WTC11 (cell line): Measurements from ENCODE around the gene TANC1. TPM values are rescaled to one million over a fixed set of nuclear protein-coding genes. Genes with fewer than 3 reads are reported as not detected.

Source experiments
- ATAC-seq: fragments of 200-7000 bp; cut with Tn5 transposase; 2 replicates; pipeline ENCODE4 v1.10.0; 2021; ENCODE audit warnings: mild to moderate bottlenecking, moderate library complexity
- CTCF ChIA-PET: fragments of 300-600 bp; sonication (Branson Sonifier 250); formaldehyde crosslinking; loops from one replicate; lab custom pipeline; 2021; ENCODE audit warnings: antibody characterized with exemption; lab: Charles Lee
- POLR2A ChIA-PET: fragments of 350-600 bp; sonication (Branson Sonifier 250); formaldehyde crosslinking; loops from one replicate; lab custom pipeline; 2021; ENCODE audit warnings: antibody characterized with exemption; lab: Charles Lee
- DNase-seq: peaks from one replicate; pipeline ENCODE4 v3.0.0; 2021; ENCODE audit warnings: low spot score
- H3K27ac Mint-ChIP-seq: 2 replicates; pipeline ENCODE4 v1.8.0; 2021; ENCODE audit warnings: mixed read lengths
- H3K27me3 Mint-ChIP-seq: 2 replicates; pipeline ENCODE4 v1.8.0; 2021; ENCODE audit warnings: low read depth, mild to moderate bottlenecking, moderate library complexity, mixed read lengths
- H3K36me3 Mint-ChIP-seq: 2 replicates; pipeline ENCODE4 v1.8.0; 2021; ENCODE audit warnings: mixed read lengths
- H3K4me1 Mint-ChIP-seq: 2 replicates; pipeline ENCODE4 v1.8.0; 2022; ENCODE audit warnings: mixed read lengths
- H3K4me3 Mint-ChIP-seq: 2 replicates; pipeline ENCODE4 v1.8.0; 2021; ENCODE audit warnings: mild to moderate bottlenecking, moderate library complexity, mixed read lengths
- H3K9me3 Mint-ChIP-seq: 2 replicates; pipeline ENCODE4 v1.8.0; 2021; ENCODE audit warnings: mixed read lengths
- ATF6 ChIP-seq: sonication (generic); formaldehyde crosslinking; IDR thresholded peaks from 2 replicates; pipeline ENCODE4 v1.8.1; 2023; ENCODE audit warnings: mild to moderate bottlenecking, missing genetic modification reagents
- ETV6 ChIP-seq: sonication (generic); formaldehyde crosslinking; IDR thresholded peaks from 2 replicates; pipeline ENCODE4 v1.8.1; 2022; ENCODE audit warnings: mild to moderate bottlenecking, missing genetic modification reagents
- GABPB1 ChIP-seq: sonication (generic); formaldehyde crosslinking; IDR thresholded peaks from 2 replicates; pipeline ENCODE4 v1.8.1; 2023; ENCODE audit warnings: mild to moderate bottlenecking, missing genetic modification reagents
- OVOL2 ChIP-seq: fragments of 250-450 bp; sonication (Bioruptor Pico); IDR thresholded peaks from 2 replicates; pipeline ENCODE4 v1.9.0; 2021; ENCODE audit warnings: mild to moderate bottlenecking, borderline replicate concordance
- PREB ChIP-seq: sonication (generic); formaldehyde crosslinking; IDR thresholded peaks from 2 replicates; pipeline ENCODE4 v1.8.1; 2022; ENCODE audit warnings: mild to moderate bottlenecking, missing genetic modification reagents, moderate library complexity, borderline replicate concordance
- total RNA-seq: library from RNA; stranded (reverse); gene quantifications from 3 replicates; pipeline ENCODE4 v1.2.3, GENCODE V29; 2021
- TF ChIP-seq, protein P1 (sequence below): sonication (generic); formaldehyde crosslinking; IDR thresholded peaks from 2 replicates; pipeline ENCODE4 v1.8.1; 2023; ENCODE audit warnings: mild to moderate bottlenecking, moderate library complexity, missing genetic modification reagents
- TF ChIP-seq, protein P2 (sequence below): sonication (generic); formaldehyde crosslinking; IDR thresholded peaks from 2 replicates; pipeline ENCODE4 v1.8.1; 2023; ENCODE audit warnings: mild to moderate bottlenecking, missing genetic modification reagents
- TF ChIP-seq, protein P3 (sequence below): sonication (generic); formaldehyde crosslinking; IDR thresholded peaks from 2 replicates; pipeline ENCODE4 v1.8.1; 2022; ENCODE audit warnings: mild to moderate bottlenecking, moderate library complexity, missing genetic modification reagents
- TF ChIP-seq, protein P4 (sequence below): fragments of 250-450 bp; sonication (Bioruptor Pico); IDR thresholded peaks from 2 replicates; pipeline ENCODE4 v1.9.0; 2021; ENCODE audit warnings: mild to moderate bottlenecking, borderline replicate concordance

The TANC1 gene
- total RNA-seq, 1 experiment from 2014 or later: 11.6 TPM

- TF ChIP-seq ETV6 (CRISPR knock-in tag) (no peak), PREB (CRISPR knock-in tag) (no peak)
These were observed 7.0 kb downstream of the TANC1 start (continued) for GRCh38 chr2:158975271-158975921.

DNA sequence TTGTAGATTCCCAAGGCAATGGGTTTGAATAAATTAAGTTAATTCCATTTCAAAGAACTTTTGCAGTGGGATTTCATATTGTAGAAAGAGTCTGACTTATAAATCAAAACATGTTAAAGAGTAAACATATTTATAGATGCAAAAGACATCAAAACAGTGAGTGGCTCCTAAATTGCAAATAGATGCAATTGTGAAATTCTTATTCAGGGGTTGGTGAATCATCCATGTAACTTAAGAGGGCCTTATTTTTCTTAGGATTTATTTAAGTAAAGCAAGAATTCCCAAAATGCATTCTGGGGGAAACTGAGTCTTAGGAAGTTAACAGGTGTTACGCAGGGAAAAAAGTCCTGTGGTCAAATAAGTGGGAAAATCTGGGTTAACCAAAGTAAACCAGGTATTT is 11.3 kb downstream of the TANC1 start:
- TF ChIP-seq GABPB1 (CRISPR knock-in tag) (no peak), ATF6 (CRISPR knock-in tag) (no peak), OVOL2 (no peak)
- TF ChIP-seq, protein P1, sequence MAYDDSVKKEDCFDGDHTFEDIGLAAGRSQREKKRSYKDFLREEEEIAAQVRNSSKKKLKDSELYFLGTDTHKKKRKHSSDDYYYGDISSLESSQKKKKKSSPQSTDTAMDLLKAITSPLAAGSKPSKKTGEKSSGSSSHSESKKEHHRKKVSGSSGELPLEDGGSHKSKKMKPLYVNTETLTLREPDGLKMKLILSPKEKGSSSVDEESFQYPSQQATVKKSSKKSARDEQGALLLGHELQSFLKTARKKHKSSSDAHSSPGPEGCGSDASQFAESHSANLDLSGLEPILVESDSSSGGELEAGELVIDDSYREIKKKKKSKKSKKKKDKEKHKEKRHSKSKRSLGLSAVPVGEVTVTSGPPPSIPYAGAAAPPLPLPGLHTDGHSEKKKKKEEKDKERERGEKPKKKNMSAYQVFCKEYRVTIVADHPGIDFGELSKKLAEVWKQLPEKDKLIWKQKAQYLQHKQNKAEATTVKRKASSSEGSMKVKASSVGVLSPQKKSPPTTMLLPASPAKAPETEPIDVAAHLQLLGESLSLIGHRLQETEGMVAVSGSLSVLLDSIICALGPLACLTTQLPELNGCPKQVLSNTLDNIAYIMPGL: no peak
- TF ChIP-seq, protein P2, sequence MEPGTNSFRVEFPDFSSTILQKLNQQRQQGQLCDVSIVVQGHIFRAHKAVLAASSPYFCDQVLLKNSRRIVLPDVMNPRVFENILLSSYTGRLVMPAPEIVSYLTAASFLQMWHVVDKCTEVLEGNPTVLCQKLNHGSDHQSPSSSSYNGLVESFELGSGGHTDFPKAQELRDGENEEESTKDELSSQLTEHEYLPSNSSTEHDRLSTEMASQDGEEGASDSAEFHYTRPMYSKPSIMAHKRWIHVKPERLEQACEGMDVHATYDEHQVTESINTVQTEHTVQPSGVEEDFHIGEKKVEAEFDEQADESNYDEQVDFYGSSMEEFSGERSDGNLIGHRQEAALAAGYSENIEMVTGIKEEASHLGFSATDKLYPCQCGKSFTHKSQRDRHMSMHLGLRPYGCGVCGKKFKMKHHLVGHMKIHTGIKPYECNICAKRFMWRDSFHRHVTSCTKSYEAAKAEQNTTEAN (CRISPR knock-in tag): no peak
- TF ChIP-seq, protein P3, sequence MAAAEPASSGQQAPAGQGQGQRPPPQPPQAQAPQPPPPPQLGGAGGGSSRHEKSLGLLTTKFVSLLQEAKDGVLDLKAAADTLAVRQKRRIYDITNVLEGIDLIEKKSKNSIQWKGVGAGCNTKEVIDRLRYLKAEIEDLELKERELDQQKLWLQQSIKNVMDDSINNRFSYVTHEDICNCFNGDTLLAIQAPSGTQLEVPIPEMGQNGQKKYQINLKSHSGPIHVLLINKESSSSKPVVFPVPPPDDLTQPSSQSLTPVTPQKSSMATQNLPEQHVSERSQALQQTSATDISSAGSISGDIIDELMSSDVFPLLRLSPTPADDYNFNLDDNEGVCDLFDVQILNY (CRISPR knock-in tag): no peak
- TF ChIP-seq, protein P4, sequence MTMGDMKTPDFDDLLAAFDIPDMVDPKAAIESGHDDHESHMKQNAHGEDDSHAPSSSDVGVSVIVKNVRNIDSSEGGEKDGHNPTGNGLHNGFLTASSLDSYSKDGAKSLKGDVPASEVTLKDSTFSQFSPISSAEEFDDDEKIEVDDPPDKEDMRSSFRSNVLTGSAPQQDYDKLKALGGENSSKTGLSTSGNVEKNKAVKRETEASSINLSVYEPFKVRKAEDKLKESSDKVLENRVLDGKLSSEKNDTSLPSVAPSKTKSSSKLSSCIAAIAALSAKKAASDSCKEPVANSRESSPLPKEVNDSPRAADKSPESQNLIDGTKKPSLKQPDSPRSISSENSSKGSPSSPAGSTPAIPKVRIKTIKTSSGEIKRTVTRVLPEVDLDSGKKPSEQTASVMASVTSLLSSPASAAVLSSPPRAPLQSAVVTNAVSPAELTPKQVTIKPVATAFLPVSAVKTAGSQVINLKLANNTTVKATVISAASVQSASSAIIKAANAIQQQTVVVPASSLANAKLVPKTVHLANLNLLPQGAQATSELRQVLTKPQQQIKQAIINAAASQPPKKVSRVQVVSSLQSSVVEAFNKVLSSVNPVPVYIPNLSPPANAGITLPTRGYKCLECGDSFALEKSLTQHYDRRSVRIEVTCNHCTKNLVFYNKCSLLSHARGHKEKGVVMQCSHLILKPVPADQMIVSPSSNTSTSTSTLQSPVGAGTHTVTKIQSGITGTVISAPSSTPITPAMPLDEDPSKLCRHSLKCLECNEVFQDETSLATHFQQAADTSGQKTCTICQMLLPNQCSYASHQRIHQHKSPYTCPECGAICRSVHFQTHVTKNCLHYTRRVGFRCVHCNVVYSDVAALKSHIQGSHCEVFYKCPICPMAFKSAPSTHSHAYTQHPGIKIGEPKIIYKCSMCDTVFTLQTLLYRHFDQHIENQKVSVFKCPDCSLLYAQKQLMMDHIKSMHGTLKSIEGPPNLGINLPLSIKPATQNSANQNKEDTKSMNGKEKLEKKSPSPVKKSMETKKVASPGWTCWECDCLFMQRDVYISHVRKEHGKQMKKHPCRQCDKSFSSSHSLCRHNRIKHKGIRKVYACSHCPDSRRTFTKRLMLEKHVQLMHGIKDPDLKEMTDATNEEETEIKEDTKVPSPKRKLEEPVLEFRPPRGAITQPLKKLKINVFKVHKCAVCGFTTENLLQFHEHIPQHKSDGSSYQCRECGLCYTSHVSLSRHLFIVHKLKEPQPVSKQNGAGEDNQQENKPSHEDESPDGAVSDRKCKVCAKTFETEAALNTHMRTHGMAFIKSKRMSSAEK (CRISPR knock-in tag): no peak
- TF ChIP-seq, all 79 proteins: peak for 0
- DNase-seq: no peak
- Mint-ChIP-seq H3K9me3 (0 out of 2 replicates have a peak, but pooled peaks cover 3% of the 10 kb centered on the region), H3K4me1 (peaks cover 24% of the 10 kb centered on the region), H3K36me3 (no peaks in the 10 kb centered on the region; the same call in 1 of the 2 replicates), H3K27me3 (no peaks in the 10 kb centered on the region), H3K27ac (no peak overlapping the region), H3K4me3 (no peak overlapping the region)
- ChIA-PET POLR2A (no interaction called here), CTCF (interaction anchor here (1.2 kb wide), 1 partner anchor 10 kb away, joined by 4 read pairs; no protein-coding TSS in a partner anchor)
- ATAC-seq: no peak
